ENCODE results near the gene MTURN.

Gene MTURN

DNA sequence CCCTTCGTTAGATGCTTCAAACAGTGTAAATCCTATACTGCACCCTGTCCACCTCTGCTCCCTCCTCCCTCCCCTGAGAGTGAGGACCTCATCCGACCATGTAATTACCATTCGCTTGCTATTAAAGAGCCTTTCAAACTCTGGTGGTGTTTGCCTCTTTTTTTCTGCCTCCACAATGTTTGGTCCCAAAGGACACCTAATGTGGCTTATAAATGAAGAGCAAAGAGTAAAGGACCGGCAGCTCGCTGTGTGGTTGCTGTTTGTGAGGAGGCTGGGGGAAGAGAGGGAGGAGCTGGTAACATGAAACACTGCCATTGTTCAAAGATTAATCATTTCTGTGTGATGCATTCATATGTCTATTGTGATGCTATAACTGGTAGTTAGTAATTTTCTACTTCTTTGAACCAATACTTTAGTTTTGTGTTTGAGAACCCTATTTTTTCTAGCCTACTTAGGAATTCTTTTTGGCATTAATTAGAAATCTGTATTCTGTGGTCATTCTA lies 27.9 kb downstream of the MTURN start:
- no peak for DNase-seq

DNA sequence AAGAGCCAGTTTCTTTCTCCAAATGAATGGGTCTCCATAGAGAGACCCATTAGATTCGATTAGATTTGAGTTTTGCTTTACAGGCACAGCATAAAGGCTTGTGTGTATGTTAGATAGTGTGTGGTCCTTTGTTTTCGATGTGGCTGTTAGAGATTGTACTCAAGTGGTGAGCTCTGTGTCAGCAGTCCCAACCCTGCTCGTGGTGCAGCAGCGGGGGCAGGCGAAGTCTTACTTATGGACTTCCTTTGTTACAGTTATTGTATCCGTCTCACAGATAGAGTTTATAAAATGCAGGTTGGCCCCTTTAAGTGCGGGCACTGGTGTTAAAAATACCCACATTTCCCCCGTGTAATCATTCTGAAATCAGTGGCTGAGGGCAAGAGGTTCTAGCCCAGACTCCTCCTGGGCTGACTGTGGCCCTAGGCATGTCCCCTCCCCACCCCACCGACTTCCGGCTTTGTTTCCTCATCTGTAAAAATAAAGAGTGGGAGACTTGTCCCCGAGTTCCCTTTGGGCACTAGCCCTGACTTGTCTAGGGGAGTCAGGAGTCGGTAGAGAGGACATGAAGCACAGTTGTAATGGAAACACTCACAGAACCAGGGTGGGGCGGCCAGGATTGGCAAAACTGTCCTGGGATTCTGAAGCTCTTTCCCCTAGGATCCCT lies 28.6 kb downstream of the MTURN start:
- DNase-seq = no peak

DNA sequence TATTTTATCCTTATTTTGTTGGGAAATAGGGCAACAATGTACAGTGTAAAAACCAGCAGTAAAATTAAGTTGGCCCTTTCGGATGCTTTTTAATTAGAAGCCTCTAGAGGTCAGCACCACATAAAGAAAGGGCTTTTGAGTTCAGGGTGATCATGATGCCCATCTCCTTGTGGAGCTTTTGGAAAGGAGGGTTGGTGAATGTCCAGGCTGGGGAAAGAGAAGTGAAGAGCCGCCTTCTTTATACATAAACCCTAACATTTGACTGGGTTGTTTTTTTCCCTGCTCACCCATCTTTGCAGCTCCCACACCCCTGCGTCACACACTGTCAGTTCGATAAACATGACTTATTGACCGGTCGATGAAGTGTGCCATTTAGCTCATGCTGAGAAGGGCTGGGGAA lies 29.8 kb downstream of the MTURN start:
- DNase-seq = no peak

DNA sequence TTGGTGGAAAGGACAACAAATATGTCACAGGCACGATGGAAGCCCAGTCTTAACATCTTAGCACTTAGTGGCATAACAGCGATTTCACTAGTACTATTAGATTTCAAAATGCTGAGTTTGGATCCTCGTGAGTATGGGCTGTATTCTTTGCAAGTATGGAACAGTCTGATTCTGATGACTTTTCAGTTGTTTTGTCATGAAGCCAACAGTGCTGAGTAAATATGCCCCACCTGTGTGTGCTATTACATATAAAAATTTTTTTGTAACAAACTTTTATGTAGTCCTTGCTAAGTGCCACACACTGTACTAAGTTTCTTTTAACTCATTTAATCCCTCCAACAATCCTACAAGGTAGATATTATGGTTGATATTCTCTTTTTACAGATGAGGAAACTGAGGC lies 30.8 kb downstream of the MTURN start:
- DNase-seq = no peak

DNA sequence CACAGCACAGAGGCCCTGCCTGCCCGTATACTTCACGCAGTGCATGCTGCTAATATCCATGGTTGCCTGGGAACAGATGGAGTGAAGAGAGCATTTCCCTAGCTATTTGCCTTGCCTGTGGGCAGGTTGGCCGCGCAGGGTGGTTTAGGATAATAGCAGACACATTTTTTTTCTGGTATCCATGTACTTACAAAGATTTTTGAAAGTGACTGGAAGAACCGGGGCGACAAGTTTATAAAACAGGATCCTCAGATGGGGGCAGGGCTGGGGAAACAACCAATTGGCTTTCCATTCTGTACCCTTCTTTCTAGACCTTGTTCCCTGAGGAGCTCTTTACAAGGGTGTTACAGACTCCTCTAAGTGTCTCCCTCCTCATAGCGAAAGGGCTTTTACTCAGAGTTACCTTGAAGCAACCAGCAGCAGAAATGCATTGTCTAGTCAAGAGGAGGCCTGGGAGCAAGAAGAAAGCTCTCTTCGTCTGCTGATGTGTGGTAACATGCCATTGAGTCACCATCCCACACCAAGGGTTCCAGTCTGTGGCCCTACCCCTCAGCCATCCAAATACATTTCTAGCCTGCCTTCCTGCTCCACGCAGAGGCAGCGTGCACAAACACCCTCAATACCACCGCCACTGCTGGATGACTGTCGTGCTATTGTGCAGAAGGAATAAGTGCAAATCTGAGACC lies 31.5 kb downstream of the MTURN start:
- no peak for DNase-seq

DNA sequence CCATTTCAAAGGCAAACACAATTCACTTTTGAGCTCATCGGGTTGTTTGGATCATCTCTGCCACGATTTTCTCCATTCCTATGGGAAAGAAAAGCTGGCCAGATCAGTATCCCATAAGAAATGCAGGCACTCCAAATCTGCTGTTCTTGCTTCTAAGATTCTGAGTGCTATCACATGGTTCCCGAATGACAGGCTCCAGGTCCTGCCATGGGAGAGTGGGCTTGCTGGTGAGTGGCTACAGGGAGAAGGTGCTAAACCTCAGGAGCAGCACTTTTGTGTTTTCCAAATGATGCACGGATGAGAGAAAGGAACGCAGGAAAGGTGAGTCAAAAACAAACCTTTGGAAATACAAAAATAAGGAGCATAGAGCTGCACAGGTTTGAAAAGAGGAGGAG lies 32.1 kb downstream of the MTURN start:
- DNase-seq = no peak

DNA sequence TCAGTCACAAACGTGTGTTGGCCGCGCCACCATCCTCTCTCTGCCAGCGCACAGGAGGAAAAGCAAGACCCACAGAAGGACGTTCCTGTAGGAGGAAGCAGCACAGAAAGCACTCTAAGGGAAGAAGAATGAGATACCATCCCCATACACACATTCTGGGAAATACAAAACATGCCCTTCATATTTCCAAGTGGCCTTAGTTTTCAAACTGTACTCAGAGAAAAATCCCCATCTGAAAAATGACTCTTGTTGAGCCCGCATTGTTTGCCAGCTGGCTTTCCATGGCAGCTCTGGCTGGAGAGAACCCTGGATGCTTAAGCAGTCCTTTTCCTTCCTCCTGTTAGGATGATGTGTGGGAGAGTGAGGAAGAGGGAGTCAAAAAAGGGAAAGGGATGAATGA lies 33.1 kb downstream of the MTURN start:
- no peak for DNase-seq

DNA sequence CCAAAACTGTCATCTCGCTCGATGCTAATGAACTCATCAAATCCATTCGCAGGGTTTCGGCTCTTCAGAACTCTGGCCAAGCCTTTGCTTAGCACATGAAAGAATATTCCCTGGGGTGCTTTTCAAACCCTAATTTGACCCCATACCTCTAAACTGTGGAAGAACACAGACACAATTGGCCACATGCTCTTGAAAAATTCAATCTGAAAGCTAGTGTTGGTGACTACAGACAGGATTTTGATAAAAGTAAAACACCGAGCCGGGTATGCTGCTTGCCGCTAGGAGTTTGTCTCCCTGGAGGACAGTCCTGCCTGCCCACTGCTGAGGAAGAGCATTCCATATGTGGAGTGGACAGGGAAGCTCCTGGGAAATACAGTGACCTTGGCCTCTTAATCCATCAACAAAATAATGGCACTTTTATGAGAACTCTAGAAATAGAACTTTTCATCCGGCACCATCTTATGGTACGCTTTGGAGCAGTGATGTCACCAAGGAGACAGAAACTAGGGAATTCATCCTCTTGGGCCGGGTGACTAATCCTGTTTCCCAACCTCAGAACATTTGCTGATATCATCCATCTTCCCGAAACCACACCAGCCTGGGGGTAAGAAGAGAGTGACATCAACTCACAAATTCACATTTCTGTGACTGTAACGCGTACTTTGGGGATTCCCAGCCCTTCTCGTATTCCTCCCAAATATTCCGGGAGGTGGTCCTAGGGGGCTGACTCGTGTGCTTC lies 34.2 kb downstream of the MTURN start:
- DNase-seq = no peak

DNA sequence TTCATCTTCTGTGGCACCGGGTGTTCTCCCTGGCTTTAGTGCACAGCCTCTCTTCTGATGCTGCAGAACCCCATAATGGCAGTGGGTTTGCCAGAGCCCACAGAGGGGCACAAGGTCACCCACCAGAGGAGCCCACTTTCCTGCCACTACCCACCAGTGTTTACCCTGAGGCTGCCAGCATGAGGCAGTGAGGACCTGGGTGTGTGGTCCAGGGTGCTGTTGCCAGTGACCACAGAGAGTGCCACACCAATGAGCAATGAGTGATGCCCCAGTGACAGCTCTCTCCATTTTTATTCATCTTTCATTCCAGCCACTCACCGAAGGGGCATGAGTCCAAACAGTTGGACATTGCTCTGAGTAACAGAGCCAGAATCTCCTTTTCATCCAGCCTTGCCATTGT lies 34.8 kb downstream of the MTURN start:
- no peak for DNase-seq

DNA sequence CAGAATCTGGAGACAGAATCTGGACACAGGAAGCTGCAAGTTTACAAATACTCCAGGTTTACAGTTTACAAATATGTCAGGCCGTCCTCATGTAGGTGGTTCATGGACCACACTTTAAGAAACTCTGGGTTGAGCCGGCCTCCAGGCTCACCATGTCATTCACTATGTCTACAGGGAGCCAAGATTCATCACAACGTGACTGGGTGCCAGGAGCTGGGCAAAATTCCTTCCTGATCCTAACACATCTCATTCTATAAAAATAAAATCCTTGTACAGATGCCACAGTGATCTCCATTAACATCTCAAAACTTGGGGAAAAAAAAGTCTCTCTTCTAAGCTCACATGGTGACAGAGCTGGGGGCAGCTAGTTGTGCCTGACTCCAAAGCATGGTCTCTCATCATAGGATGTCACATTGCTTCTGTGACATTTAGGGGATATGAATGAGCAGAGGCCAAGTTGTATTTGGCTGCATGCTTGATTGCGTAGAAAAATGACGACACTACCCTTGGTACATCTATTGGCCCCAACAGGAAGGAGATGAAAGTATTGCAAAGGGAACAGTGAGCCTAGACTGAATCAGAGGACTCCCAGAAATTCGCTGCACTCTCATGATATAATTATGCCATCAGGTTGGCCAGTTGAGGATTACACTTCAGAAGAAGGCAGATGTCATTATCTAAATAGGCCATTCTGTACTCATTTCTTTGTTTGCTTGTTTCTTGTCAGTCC lies 35.9 kb downstream of the MTURN start:
- DNase-seq = no peak

DNA sequence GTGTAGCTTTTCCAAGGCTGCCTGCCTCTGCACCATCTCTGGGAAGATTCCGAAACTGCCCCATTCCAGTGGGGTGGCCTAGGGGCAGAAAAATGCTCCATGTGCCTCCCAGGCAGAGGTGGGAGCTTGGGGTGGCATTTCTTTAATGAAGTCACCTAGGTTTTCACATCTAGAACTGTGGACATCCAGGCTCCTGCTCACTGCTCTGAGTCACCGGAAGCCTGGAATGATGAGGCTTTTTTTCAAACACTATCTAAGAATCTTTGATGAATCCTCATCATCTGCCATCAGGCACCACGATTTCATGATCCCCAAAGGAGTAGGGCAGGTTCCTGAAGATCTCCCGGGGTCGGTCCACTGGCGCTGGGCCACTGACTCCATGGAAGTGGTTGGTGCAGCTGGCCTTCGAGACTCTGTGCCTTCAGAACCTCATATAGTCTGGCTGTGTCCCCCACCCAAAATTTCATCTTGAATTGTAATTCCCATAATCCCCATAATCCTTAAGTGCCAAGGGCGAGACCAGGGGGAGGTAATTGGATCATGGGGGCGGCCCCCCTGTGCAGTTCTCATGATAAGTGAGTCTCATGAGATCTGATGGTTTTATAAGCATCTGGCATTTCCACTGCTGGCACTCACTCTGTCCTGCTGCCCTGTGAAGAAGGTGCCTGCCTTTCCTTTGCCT lies 37.1 kb downstream of the MTURN start:
- no peak for DNase-seq

DNA sequence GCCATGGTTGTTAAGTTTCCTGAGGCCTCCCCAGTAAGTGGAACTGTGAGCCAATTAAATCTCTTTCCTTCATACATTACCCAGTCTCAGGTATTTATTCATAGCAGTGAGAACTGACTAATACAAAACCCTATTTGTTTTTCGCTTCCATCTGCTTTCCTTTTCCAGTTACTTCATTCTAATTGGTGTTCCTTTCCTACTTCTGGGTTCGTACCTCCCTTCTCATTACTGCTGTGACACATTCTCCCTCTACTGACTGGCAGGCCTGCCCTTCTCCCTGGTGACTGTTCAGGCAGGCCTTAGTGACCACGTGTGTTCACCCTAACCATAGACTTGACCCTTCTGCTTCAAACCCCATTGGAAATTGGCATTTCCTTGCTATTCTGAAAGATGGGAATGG lies 37.7 kb downstream of the MTURN start:
- no peak for DNase-seq

DNA sequence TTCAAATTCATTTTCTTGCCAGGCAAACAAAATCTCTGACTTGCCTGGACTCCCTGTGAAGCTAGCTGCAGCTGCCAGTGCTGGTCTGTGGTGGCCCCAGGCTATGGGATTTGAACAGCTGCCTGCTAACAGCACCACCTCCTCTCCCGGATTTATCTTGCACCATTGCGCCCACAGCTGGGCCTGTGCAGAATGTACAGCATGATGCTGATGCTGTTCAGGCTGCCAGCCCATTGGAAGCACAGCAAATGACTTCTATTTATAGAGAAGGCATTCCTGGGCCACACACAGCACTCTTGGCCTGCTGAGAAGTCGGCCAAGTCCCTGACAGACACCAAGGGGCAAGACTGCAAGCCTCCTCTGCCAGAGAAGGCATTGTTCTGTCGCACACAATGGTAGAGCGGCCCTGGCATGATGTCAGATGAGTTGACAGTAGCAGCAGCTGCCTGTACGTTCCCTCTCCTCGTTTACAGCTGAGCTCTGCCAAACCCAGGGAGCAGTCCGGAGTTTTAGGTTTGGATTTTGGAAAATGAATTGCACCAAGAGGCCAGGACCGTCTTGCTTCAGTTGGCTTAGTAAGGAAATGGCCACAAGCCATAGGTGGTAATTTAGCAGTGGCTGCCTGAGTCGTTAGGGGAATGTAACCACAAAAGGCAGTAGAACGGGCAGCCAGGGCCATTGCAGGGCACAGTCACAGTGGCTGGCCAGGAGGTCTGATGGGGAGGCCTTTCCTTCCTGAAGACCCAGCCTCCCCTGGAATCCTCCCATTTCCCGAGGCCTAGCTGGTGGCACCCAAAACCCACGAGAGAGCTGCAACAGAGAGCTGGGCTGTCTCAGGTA lies 38.5 kb downstream of the MTURN start:
- no peak for DNase-seq

DNA sequence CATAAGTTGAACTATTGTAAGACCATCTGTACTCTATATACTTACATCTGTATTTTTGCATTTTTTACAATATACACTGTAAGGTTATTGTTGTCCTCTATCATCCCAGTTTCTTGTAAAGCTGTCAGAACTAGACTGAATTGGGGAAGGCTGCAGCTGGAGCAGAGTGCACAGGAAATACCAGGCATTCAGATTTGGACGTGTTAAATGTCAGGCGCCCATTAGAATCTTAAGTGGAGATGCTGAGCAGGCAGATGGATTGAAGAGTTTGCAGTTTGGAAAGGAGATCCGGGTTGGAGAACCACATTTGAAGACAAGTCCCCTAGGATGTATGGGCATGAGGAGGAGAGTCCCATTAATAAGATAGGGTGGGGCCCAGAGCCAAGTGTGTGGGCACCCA lies 40.4 kb downstream of the MTURN start:
- DNase-seq = no peak

DNA sequence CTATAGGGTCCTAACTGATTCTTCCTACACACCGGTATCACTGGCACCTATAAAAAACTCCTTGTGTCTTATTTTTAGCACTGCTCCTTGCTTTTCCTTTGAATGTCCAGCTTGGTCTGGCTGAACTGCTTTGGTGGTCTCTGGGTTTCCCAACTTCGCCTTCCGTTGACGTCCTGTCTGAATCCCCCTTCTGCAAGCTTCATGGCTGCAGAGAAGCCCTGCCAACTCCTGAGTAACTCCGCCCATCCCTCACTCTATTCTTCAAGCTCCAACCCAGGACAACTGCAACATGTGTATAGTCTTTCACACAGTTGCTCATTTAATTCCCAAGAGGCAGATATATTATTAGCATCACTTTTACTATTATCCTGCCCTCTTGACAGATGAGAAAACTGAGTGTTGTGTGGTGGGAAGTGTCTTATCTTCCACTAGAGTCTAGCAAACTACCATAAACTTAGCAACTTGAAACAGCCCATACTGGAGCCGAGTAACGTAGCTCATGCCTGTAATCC lies 40.9 kb downstream of the MTURN start:
- DNase-seq = no peak

DNA sequence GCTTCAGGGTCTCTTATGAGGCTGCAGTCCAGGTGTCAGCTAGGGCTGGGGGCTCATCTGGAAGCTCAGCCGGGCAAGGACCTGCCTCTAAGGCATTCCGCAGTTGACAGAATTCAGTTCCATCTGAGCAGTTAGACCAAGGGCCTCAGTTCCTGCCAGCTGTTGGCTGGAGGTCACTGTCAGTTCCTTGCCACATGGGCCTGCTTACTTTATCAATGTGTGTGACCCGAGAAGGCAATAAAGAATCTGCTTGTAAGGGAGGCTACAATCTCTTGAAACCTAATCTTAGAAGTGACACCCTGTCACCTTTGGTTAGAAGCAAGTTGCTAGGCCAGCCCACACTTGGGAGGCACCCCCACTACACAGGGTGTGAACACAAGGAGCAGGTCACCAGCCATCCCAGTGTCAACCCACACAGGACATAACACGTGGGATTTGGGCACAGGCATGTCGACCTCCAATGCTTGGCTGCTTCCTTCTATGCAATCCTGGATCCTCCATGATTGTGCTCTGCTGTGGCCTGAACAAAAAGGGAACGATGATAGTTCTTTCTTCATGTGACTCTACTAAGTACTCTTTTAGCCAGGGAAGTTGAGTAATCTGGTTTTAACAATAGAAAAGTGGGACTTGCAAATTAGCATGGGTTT lies 41.8 kb downstream of the MTURN start:
- DNase-seq = no peak

DNA sequence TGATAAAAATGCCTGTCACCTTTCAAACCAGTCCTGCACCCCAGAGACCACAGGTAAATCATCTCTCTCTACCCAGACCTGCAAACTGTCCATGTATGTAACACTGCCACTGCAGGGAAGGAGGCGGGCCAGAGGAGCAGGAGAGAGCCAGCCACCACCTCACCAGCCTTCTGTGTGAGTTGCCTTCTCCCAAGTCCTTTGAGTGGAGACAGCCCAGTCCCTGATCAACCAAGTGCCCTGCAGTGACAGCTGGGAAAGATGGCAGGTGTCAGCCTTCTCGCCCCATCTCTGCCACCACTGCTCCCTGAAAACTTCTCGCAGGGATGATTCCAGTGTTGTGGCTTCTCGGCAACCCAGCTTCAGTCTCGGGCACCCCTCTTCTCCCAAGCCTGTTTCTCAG lies 42.4 kb downstream of the MTURN start:
- DNase-seq = no peak

DNA sequence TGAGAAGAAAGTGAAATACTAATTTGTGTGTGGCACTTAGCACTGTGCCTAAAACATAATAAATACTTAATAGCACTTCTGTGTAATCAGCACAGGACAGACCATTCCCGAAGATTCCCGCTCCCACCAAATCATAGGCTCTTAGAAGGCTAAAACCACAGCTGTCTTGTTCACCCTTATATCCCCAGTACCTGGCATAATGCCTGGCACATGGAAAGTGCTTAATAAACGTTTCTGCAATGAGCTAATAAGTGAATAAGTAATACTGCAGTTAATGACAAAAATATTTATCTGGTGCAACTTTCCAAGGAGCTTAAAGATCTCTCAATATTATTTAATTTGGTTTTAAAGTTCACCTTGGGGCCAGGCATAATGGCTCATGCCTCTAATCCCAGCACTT lies 43.2 kb downstream of the MTURN start:
- DNase-seq = no peak

DNA sequence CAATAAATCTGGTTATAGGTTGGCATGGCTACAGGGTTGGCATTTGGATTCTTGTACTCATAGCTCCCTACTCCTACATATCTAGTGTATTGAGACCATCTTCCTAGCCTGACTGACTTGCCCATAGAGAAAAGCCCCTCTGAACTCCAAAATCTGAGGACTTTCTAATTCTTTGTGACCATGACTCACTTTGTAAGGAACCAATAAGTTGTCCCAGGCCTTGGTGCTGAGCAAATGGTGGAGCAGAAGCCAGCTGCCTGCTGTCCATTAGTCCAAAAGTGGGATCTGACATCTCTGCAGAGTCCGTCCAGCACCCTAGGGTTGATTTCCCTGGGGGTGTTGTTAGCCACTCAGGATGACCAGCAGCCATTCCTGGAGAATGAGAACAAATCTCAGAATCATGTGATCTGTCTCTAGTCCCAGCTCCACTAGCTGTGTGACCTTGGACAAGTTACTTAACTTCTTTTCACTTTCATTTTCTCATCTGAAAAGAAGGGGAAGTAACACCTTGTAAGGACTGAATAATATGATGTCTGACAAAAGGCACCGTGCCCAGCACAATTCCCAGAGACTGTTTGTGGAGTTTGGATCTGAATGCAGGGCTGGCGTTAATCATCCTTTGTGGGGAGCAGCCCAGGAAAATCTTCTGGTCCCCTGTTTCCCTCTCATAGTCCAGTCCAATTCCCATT lies 44.1 kb downstream of the MTURN start:
- DNase-seq = no peak

DNA sequence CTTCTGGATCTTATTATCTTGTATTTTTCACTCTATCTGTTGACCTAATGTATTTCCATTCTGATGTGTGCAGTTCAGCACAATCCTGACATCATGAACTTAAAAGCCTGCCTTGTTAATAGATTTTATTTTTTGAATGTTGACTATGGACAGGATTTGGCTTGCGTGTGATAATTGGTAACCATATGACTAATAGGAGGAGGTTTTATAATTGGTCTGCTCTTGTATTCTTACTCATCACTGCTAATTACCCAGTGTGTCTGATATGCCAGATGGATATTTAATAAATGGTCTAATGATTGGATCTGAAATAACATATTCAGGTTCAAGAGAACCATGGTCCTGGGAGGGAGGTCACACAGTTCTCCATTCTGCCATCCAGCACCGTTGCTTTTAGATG lies 45.9 kb downstream of the MTURN start:
- DNase-seq = no peak

DNA sequence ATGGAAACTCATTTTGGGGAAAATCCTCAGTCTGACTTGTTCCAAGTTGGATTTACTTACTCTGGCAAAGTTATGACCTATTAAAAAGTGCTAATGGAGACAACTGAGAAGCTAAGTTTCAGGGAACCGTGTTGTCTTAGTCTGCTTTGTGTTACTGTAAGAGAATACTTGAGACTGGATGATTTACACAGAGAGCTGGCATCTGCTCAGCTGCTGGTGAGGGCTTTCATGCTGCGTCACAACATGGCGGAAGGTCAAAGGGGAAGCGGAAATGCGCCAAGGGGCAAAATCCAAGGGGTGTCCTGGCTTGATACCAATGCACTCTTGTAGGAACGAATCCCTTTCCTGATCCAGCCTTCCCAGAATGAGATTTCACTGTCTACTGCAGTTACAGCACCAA lies 46.4 kb downstream of the MTURN start:
- no peak for DNase-seq
